Panc1 (cell line): ENCODE measurements around the gene OLFML2B.

Source experiments
- TF ChIP-seq, protein P1 (sequence below), 2 experiments: IDR thresholded peaks; 2 replicates each; pipeline ENCODE4 v1.6.1; 2011 to 2012; ENCODE audit warnings: low read depth in 2 of 2, control low read depth in 1 of 2, low read length in 1 of 2, mild to moderate bottlenecking in 1 of 2, moderate library complexity in 1 of 2; ENCODE audit not compliant: insufficient read depth in 1 of 2
- TF ChIP-seq, protein P2 (sequence below): fragments of 450-650 bp; IDR thresholded peaks from 2 replicates; pipeline ENCODE4 v1.5.1; 2017; ENCODE audit warnings: mild to moderate bottlenecking

DNA sequence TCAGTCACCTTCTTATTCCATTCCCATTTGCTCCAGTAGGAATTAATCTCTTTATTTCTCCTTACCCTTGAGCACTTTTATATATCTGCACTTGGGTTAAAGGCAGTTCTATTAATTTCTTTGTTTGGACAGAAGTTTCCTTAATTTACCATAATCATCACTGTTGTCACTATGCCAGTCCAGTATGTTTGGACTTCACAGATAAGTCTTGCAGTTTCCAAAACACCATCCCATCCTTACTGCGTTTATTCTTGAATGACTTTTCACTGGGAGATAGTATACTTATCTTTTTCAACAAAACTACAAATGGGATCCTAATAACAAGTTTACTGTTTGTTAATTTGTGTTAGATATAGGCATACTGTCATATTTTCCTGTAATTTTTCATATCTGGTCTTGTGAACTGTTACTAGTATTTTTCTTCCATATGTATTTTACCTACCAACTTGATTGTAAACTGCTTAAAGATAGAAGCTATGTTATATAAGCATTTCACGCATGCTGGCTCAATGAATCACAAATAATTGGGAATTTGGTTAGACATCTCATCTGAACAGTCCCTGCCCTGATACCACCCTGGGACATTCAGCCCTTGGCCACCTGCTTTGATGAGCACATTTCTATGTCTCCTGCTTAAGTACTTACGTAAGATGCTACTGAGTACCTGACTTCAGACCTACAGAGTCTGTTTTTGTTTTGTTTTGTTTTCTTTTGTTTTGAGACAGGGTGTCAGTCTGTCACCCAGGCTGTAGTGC, 78.2 kb downstream of the OLFML2B start:
- TF ChIP-seq, protein P1, sequence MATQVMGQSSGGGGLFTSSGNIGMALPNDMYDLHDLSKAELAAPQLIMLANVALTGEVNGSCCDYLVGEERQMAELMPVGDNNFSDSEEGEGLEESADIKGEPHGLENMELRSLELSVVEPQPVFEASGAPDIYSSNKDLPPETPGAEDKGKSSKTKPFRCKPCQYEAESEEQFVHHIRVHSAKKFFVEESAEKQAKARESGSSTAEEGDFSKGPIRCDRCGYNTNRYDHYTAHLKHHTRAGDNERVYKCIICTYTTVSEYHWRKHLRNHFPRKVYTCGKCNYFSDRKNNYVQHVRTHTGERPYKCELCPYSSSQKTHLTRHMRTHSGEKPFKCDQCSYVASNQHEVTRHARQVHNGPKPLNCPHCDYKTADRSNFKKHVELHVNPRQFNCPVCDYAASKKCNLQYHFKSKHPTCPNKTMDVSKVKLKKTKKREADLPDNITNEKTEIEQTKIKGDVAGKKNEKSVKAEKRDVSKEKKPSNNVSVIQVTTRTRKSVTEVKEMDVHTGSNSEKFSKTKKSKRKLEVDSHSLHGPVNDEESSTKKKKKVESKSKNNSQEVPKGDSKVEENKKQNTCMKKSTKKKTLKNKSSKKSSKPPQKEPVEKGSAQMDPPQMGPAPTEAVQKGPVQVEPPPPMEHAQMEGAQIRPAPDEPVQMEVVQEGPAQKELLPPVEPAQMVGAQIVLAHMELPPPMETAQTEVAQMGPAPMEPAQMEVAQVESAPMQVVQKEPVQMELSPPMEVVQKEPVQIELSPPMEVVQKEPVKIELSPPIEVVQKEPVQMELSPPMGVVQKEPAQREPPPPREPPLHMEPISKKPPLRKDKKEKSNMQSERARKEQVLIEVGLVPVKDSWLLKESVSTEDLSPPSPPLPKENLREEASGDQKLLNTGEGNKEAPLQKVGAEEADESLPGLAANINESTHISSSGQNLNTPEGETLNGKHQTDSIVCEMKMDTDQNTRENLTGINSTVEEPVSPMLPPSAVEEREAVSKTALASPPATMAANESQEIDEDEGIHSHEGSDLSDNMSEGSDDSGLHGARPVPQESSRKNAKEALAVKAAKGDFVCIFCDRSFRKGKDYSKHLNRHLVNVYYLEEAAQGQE (IDR thresholded peaks at IDR 0.05; ENCODE audit: insufficient read depth in 1 of 2, low read depth in 2 of 2, low read length in 1 of 2), result no peak
- TF ChIP-seq, protein P2, sequence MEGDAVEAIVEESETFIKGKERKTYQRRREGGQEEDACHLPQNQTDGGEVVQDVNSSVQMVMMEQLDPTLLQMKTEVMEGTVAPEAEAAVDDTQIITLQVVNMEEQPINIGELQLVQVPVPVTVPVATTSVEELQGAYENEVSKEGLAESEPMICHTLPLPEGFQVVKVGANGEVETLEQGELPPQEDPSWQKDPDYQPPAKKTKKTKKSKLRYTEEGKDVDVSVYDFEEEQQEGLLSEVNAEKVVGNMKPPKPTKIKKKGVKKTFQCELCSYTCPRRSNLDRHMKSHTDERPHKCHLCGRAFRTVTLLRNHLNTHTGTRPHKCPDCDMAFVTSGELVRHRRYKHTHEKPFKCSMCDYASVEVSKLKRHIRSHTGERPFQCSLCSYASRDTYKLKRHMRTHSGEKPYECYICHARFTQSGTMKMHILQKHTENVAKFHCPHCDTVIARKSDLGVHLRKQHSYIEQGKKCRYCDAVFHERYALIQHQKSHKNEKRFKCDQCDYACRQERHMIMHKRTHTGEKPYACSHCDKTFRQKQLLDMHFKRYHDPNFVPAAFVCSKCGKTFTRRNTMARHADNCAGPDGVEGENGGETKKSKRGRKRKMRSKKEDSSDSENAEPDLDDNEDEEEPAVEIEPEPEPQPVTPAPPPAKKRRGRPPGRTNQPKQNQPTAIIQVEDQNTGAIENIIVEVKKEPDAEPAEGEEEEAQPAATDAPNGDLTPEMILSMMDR, result no peak
